MM.1S (cell line): ENCODE data around the gene CPNE2.

Experiments used
- CTCF ChIP-seq: fragments of 300-600 bp; sonication (generic); IDR thresholded peaks from 2 replicates; pipeline ENCODE4 v1.5.1; 2016; ENCODE audit warnings: antibody characterized with exemption, low read length, mixed read lengths
- EZH2 ChIP-seq: fragments of 300-600 bp; sonication (generic); optimal IDR thresholded peaks from 2 replicates; pipeline ENCODE3; 2017; ENCODE audit warnings: low read depth, mild to moderate bottlenecking, antibody characterized with exemption, low read length, mixed read lengths
- EZH2phosphoT487 ChIP-seq: fragments of 300-600 bp; sonication (generic); IDR thresholded peaks from 2 replicates; pipeline ENCODE4 v1.6.1; 2018; ENCODE audit warnings: antibody characterized with exemption, low read length

DNA sequence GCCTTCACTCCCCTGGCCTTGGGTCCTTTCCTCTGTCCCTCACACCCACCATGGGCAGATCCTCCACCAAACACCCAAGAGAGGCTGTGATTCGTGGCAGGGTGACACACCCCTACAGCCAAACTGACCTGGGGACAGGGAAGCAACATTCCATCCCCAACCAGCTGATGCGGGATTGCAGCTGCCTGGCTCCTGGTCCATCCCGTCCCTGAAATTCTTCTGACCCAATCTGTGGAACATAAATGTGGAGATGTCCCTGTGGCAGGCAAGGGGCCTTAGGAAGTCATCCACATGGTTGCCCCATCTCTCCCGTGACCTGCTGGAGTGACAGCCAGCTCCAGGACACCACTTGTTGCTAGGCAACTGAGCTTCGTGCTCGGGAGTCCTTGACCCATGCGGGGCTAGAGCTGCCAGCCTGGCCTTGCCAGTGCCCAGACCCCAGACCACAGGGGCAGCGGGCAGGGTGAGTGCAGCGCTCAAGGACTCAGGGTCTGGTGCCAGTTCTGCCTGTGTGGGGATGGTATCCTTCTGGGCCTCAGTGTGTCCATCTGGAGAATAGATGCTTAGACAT lies 34.0 kb upstream of the CPNE2 start:
- no peak for TF ChIP-seq CTCF
- TF ChIP-seq EZH2, result no peak
- no peak for TF ChIP-seq EZH2phosphoT487
